Heart right ventricle (tissue), 16 donors: ENCODE data around the gene GZMM. TPM values are rescaled to one million over a fixed set of nuclear protein-coding genes. Genes with fewer than 3 reads are reported as not detected.
A peak's percentile ranks its signal among the peaks of the same experiment; 100 is the strongest.

ENCODE experiments used
- ATAC-seq, 8 donors: fragments of 200-7000 bp; cut with Tn5 transposase; one replicate each; pipeline ENCODE4 v1.9.1; 2020; ENCODE audit warnings: mild to moderate bottlenecking in 8 of 8, moderate library complexity in 8 of 8, moderate number of reproducible peaks in 1 of 8
- DNase-seq, 2 donors: peaks; one replicate each; pipeline ENCODE4 v3.0.0-alpha.2; 2020
- H3K27ac ChIP-seq, 10 donors: fragments of 200-600 bp; sonication (generic) in 2 of 10; one replicate each; pipeline versions ENCODE4 v1.5.0 to v1.8.0; 2020 to 2022; ENCODE audit warnings: mild to moderate bottlenecking in 3 of 10
- H3K27me3 ChIP-seq, 7 donors: fragments of 200-600 bp; one replicate each; pipeline ENCODE4 v1.8.0; 2021 to 2022; ENCODE audit warnings: mild to moderate bottlenecking in 2 of 7
- H3K36me3 ChIP-seq, 9 donors: fragments of 200-600 bp; sonication (generic) in 1 of 9; one replicate each; pipeline versions ENCODE4 v1.5.0 to v1.8.0; 2020 to 2022; ENCODE audit warnings: mild to moderate bottlenecking in 2 of 9
- H3K4me1 ChIP-seq, 9 donors: fragments of 200-600 bp; sonication (generic) in 1 of 9; one replicate each; pipeline versions ENCODE4 v1.5.0 to v1.8.0; 2020 to 2022; ENCODE audit warnings: mild to moderate bottlenecking in 4 of 9
- H3K4me3 ChIP-seq, 10 donors: fragments of 200-600 bp; sonication (generic) in 2 of 10; one replicate each; pipeline versions ENCODE4 v1.5.0 to v1.8.0; 2020 to 2022; ENCODE audit warnings: mild to moderate bottlenecking in 7 of 10, moderate library complexity in 2 of 10
- H3K9me3 ChIP-seq, 11 donors: fragments of 200-600 bp in 10 of 11; sonication (generic) in 2 of 11; one replicate each; pipeline versions ENCODE4 v1.5.0 to v1.8.0; 2013 to 2022; ENCODE audit warnings: mild to moderate bottlenecking in 2 of 11, control low read depth in 1 of 11, moderate library complexity in 1 of 11
- WGBS, 2 donors: extraction: QIAGEN DNeasy Blood & Tissue Kit; methylation state at CpG; one replicate each; pipeline ENCODE4 v1.1.7; 2013; ENCODE audit warnings: inconsistent platforms in 1 of 2; 5-methylcytosine and 5-hydroxymethylcytosine counted together
- intact Hi-C, 10 donors: fragments of 100-400 bp; cut with DNase I; formaldehyde crosslinking; loops; one replicate each; pipeline versions ENCODE4 v1.11.1 to v1.14.2; 2022
- polyA plus RNA-seq, 2 donors: library from polyadenylated mRNA; stranded (reverse); fragments of 200-250 nt; gene quantifications; one replicate each; pipeline ENCODE4 v1.2.3, GENCODE V29; 2013
- total RNA-seq, 10 donors: library from RNA; stranded (reverse); fragmentation: NEBNext Ultra II Directional in 3 of 10; extraction: Animal tissue kit (Norgen Biotek cat#: 25700) in 3 of 10; gene quantifications; one replicate each; pipeline versions ENCODE4 v1.2.1 to v1.2.4, GENCODE V29; 2021 to 2023
- TF ChIP-seq, protein P1 (sequence below), 9 donors: fragments of 200-600 bp; sonication (generic) in 2 of 9; IDR thresholded peaks; one replicate each; pipeline versions ENCODE4 v1.5.0 to v1.8.0; 2021 to 2022; ENCODE audit warnings: antibody characterized with exemption in 9 of 9, mild to moderate bottlenecking in 5 of 9, moderate library complexity in 1 of 9
- donor health status: Arrhythmogenic right ventricular cardiomyopathy.
- donor health status: ischemic (EF 13 %, LVEDD 7.1; RV severe dilation, severe dysfunction).
- donor health status: healthy with polysubstance abuse.
- donor health status: DM: no; HTN: yes; CAD: no.
- donor health status: DM: no; HTN: no; CAD: no.
- donor health status: ischemic (EF 25% LVEDD 6.9; RV normal size, moderate dysfunction).
- donor health status: ischemic (EF 25% LVEDD 5.7; RV mildly dilated, moderate dysfunction).
- donor health status: healthy.
- donor health status: DM: yes; HTN: yes; CAD: no.
- donor health status: Ischemic cardiomyopathy.
- donor health status: ischemic (EF 35%, LVEDD 5.7; RV mildly dilated, moderate dysfunction).
- donor health status: nonischemic (EF 11% LVEDD 7.7; RV severe dilation, severe dysfunction).
- donor health status: DM: yes; HTN: yes; CAD: no.
- donor health status: PGD.
- donor health status: ischemic (EF 29% LVEDD 5.4; RV normal size, mild dysfunction).
- donor health status: nonischemic (EF 23%, LVEDD 6.1; RV moderate dilation, normal function).

Gene GZMM
- total and polyA plus RNA-seq, 12 donors = 0.25 to 2.7 (median 0.44) TPM; not detected in 7

DNA sequence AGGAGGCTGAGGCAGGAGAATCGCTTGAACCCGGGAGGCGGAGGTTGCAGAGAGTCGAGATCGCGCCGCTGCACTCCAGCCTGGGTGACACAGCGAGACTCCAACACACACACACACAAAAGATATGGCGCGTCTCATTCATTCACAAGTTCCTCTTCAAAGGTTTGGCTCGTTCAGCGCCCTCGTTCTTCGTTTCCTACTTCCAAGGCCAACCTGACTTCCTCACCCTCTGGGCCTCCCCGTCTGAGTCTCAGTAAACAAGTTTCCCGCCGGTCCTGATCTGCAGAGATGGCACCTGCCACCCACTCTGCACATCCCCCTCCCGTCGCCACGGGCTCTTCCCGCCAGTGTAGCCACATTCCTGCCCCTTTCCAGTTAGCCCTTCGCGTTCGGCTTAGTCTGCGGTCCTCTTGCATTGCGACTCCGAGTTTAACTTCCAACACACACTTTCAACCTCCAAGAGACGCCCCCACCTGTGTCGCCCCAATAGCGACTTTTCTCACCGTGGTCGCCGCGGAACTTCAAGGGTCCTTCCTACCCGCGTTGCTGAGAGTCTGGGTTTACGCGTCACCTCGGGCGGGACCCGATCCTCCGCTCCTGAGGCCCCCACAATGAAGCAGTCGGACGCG is 27.2 kb downstream of the GZMM start:
- Histone ChIP-seq H3K9me3 (no peaks in the 10 kb centered on the region), H3K4me3 (peak overlapping the region; percentile 26 to 100 (median 88)), H3K36me3 (no peaks in the 10 kb centered on the region), H3K27ac (peak overlapping the region; percentile 0 to 97 (median 94)), H3K4me1 (peaks cover 16 to 47% (median 39%) of the 10 kb centered on the region in 9 donors), H3K27me3 (no peaks in the 10 kb centered on the region)
- ATAC-seq = no peak
- no peak for DNase-seq
- 4 to 6% methylated on average over 45 of the region's 45 CpGs for WGBS, 2 donors
- intact Hi-C loops = loop anchor here in 1 of 10 donors (5.0 kb wide), 1 partner anchor 39 kb away; the partner anchor contains the start of gene CDC34
- TF ChIP-seq, protein P1, sequence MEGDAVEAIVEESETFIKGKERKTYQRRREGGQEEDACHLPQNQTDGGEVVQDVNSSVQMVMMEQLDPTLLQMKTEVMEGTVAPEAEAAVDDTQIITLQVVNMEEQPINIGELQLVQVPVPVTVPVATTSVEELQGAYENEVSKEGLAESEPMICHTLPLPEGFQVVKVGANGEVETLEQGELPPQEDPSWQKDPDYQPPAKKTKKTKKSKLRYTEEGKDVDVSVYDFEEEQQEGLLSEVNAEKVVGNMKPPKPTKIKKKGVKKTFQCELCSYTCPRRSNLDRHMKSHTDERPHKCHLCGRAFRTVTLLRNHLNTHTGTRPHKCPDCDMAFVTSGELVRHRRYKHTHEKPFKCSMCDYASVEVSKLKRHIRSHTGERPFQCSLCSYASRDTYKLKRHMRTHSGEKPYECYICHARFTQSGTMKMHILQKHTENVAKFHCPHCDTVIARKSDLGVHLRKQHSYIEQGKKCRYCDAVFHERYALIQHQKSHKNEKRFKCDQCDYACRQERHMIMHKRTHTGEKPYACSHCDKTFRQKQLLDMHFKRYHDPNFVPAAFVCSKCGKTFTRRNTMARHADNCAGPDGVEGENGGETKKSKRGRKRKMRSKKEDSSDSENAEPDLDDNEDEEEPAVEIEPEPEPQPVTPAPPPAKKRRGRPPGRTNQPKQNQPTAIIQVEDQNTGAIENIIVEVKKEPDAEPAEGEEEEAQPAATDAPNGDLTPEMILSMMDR (IDR thresholded peaks at IDR 0.05) = no peak

GRCh38 chr19:571566-571974 is 27.7 kb downstream of the GZMM start:
- TF ChIP-seq, protein P1 (IDR thresholded peaks at IDR 0.05) = no peak
- Histone ChIP-seq H3K27me3 (no peaks in the 10 kb centered on the region), H3K4me1 (peaks cover 19 to 53% (median 44%) of the 10 kb centered on the region in 9 donors), H3K4me3 (peak overlapping the region; percentile 26 to 100 (median 88)), H3K27ac (peak overlapping the region; percentile 0 to 97 (median 94)), H3K9me3 (no peaks in the 10 kb centered on the region), H3K36me3 (no peaks in the 10 kb centered on the region)
- ATAC-seq = no peak
- no peak for DNase-seq
- intact Hi-C loops = loop anchor here in 1 of 10 donors (5.0 kb wide), 1 partner anchor 39 kb away; the partner anchor contains the start of gene CDC34
- WGBS, 2 donors = 2% methylated on average over 14 of the region's 14 CpGs

GRCh38 chr19:572140-572742 is 28.4 kb downstream of the GZMM start, which contains the start of gene BSG:
BSG (plus strand) TSS chr19:572596; CDS start chr19:572635, 39 bp downstream.
- 0% methylated on average over 79 of the region's 79 CpGs for WGBS, 2 donors

More at GRCh38 chr19:572140-572742, 28.4 kb downstream of the GZMM start, which contains the start of gene BSG:
- intact Hi-C loops = loop anchor here in 4 of 10 donors (2.0 to 5.0 kb wide), 3 partner anchors 39 to 65 kb away; partner anchors contain the start of genes CDC34 (in 1 of the 4) and TPGS1 (in 1 of the 4)
- H3K9me3 ChIP-seq = no peaks in the 10 kb centered on the region
- H3K4me3 ChIP-seq = peak within 1 kb of the TSS; percentile 74 to 100 (median 96)
- peaks cover 19 to 59% (median 51%) of the 10 kb centered on the region in 9 donors for H3K4me1 ChIP-seq
- peak; percentile 98 for DNase-seq
- H3K36me3 ChIP-seq = no peaks in the 10 kb centered on the region
- TF ChIP-seq, protein P1 (IDR thresholded peaks at IDR 0.05) = no peak
- H3K27me3 ChIP-seq = no peaks in the 10 kb centered on the region
- ATAC-seq = peak; percentile 69 to 87 (median 83)
- H3K27ac ChIP-seq = peak within 1 kb of the TSS; percentile 85 to 98 (median 96)
